Measurements from ENCODE around the gene CHRNA1.

The CHRNA1 gene

GRCh38 chr2:174759381-174760065, 4.7 kb downstream of the CHRNA1 start:
- no peak for DNase-seq

DNA sequence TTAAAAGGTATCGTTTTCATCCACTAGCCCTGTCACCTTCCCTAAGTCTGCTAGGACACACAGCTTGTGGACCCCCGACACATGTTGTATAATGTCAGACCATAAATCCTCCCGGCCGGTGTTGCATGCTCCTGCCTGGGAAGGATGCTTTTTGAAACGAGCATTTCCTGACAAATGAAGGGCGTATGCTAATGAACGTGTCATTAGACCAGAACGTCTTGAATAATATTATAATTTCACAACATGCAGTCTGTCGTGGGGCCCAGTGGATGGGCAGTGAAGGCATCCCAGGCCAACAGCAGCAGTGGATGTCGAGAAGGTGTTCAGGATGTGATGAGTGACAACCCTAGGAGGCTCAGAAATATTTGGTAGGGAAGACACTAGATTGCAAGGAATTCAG, 7.5 kb downstream of the CHRNA1 start:
- no peak for DNase-seq

DNA sequence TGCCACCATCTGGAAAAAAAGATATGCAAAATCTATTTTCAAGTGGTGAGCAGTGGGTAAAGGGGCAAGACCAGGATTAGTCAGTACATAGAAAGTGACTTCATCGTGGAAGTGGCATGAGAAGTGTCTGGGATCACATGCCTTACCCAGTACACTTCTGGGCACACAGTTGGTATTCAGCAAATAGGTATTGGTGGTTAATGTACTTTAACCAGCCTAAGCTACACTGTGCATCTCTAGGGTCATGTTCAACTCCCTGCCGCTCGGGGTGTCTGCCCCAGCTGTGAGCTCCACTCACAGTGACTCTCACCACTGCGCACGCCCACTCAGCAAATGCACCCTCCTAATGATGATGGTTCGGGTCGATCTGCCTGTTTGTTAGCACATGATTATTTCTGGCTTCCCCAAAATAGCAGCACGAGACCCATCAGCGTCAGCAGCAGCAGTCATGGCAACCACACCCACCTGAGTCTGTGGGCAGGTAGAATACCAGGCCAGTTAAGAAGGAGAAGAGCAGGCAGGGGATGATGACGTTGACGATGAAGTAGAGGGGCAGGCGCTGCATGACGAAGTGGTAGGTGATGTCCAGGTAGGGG, 11.1 kb downstream of the CHRNA1 start:
- peak; percentile 64 for DNase-seq

GRCh38 chr2:174752403-174753037, 11.8 kb downstream of the CHRNA1 start:
- DNase-seq: peak; percentile 53

DNA sequence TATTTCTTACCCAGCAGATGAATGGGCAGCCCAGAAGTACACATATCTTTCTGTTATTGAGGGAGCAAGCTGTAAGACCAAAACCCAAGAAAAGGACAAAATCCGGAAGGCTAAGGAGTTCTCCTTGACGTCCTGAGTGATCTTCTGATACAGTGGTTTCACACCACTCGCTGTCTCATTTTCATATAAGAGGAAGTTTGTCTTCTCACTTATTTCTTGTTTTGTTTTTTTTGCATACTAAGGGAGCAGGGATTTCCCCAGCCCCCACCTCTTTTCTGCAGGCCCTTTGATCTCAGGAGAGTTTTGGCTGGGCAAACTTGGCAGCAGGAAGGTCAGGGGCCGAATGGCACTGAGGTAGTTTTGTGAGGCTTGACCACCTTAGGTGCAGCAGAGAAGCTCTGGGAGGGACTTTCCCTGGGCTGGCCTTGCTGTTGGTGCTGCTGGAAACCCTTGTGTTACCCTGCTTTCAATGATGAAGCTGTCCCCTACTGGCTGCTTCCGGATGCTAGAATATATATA, 13.3 kb downstream of the CHRNA1 start:
- peak; percentile 71 for DNase-seq

DNA sequence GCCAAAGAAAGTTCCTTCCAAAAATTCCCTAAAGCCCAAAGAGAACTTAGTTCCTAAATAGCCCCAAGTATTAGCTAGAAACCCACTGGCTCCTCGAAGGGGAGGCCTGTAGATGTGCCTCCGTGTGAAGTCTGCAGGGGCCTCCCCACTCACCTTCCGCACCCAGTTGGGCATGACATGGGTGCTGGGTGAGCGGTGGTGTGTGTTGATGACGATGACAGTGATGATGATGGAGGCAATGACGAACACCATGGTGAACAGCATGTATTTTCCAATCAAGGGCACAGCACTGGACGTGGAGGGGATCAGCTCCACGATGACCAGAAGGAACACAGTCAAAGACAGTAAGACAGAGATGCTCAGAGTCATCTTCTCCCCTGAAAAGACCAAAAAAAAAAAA, 14.5 kb downstream of the CHRNA1 start:
- DNase-seq: no peak

- peak; percentile 80 for DNase-seq
These were observed 15.3 kb downstream of the CHRNA1 start for GRCh38 chr2:174748948-174749347.

DNA sequence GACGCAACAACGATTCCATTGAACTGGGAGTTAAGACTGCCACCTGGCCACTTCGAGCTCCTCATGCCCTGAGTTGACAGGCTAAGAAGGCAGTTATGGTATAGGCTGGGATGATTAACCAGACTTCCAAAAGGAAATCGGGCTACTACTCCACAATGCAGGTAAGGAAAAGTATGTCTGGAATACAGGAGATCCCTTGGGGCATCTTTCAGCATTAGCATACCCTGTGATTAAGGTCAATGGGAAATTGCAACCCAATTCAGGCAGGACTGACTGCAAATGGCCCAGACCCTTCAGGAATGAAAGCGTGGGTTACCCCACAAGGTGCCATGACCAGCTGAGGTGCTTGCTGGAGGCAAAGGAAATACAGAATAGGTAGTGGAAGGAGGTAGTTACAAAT, 19.1 kb downstream of the CHRNA1 start:
- DNase-seq: no peak

DNA sequence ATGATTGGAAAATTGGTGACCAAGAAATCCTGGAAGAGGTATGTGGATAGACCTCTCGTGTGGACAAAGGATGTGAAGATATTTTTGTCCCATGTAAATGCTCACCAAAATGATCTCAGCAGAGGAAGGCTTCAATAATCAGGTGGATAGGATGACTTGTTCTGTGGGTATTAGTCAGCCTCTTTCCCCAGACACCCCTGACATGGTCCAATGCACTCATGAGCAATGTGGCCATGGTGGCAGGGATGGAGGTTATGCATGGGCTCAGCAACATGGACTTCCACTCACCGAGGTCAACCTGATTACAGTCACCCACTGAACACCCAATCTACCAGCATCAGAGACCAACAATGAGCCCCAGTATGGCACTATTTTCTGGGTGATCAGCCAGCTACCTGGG, 20.2 kb downstream of the CHRNA1 start:
- DNase-seq: no peak

GRCh38 chr2:174740721-174741120, 23.6 kb downstream of the CHRNA1 start:
- DNase-seq: no peak

DNA sequence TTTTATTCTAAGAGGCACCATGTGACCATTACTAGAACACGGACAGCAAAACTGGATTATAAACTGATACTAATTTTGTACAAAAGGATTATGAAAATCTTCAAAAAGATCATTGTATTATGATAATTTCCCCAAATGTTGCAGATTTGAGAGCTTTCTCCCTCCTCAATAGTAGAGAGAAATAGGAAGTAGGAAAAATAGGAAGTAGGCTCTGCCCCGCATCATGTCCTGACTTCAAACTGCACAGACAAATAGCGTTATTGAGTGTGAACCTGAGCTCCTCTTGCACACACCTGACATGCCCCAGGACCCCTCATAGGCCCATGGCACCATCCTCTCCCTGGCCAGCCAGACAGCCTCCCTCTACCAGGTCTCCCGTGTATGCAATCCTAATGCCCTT, 25.4 kb downstream of the CHRNA1 start:
- DNase-seq: no peak

GRCh38 chr2:174731546-174731945, 32.7 kb downstream of the CHRNA1 start:
- DNase-seq: no peak

- no peak for DNase-seq
These were observed 33.6 kb downstream of the CHRNA1 start for GRCh38 chr2:174730698-174731018.

DNA sequence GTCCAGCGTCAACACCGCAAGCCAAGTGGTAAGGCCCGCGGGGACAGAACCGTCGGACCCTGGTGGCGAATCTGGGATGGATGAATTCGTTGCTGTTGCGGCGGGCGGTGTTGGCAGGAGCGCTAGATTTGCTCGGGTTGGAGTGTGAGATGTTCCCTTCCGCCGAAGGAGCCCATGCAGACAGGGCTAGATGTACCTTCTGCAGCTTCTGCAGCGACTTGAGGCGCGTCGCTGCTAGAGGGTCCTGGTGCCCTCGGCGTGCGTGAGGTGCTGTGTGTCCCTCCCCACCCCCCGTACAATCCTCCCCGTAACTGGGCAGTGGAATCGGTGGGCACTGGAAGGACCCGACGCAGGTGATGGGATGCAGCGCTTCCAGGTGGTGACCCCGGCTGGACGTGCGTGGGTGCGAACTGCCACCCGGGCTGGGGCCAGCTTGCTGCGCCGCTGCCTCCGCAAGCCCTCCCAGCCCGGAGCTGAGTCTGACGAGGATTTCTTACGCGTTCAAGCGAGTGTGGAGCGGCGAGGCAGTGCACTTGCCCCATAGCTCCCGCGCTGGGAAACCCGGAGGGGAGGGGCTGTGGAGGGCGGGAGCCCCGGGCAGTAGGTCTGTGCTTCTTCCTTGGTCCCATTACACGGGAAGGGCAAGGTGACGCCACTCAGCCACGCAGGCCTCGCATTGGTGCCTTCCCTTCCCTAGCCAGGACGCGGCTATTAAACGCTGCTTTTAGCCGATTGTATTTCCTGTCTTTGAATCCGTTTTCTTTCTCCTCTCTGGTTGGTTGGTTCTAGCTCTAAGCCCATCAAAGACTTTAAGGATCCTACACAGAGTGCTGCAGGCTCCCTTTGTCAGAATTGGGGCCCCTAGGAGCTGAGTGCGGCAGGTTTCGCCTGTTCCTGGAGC, 34.2 kb downstream of the CHRNA1 start:
- DNase-seq: peak; percentile 44

DNA sequence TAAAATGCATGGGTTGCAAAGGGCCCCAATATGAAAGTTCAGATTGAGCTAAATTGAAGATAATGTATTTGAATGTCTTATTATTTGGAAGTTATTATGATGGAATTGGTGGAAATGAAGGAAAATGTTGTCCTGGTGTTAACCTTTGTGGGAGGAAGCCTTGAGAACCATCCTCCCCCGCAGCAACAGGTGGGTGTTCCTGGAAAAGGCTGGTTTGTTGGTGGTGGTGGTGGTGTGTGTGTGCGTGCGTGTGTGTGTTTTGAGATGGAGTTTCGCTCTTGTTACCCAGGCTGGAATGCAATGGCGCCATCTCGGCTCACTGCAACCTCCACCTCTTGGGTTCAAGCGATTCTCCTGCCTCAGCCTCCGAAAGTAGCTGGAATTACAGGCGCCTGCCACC, 36.2 kb downstream of the CHRNA1 start:
- no peak for DNase-seq

DNA sequence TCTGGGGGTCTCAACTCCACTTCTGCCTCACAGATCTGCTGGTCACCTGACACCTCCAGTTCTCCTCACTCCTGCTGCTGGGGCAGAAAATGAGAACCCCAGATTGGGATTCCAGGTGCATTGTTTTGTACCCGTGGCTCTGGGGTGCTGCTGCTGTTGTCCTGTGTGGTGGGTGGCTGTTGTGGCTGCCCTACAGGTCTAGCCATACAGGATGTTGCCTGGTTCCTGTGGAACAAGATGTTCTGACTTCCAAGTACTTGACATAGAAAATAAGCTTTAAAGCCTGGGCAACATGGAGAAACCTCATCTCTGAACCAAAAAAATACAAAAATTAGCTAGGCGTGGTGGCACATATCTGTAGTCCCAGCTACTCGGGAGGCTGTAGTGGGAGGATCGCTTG, 38.1 kb downstream of the CHRNA1 start:
- no peak for DNase-seq

DNA sequence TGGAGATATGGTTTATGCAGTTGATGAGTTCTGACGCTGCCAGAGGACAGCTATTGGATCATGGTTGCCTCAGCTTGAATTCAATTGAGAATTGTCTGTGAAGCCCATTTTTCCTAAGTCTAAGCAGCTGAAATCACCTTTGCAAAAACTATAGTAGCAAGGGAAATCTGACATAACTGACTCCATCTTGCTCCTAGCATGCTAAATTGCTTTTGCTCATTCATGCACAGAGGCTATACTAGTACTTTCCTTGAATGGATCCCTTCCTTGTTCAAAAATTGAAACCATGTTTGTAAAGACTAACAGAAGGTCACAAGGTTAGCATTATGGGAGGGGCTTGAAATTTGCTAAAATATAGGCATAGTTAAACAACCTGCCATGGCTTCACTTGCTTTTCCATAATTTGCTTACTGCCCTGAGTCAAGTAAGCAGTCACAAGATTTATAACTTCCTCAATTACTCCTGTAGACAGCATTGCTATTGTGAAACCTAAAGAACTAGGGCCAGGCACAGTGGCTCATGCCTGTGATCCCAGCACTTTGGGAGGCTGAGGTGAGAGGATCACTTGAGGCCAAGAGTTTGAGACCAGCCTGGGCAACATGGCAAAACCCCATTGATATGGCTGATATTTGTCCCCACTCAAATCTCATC, 41.2 kb downstream of the CHRNA1 start:
- DNase-seq: no peak

GRCh38 chr2:174719016-174719415, 45.3 kb downstream of the CHRNA1 start:
- no peak for DNase-seq

DNA sequence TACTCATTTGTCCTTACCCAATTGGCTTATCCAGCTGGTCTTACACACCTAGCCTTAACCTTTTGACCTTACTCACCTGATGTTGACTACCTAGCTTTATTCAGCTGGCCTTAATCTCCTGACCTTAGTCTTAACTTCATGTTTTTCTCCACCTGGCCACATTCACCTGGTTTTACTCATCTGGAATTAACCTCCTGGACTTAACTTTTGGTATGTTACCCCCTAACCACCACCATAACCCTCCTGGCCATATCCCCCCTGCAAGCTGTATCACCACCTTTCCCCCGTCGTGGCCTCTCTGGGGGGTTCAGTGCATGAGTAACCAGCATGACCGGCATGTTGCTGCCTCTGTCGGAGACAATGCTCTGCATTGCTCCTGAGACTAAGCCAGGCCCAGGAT, 45.7 kb downstream of the CHRNA1 start:
- no peak for DNase-seq

DNA sequence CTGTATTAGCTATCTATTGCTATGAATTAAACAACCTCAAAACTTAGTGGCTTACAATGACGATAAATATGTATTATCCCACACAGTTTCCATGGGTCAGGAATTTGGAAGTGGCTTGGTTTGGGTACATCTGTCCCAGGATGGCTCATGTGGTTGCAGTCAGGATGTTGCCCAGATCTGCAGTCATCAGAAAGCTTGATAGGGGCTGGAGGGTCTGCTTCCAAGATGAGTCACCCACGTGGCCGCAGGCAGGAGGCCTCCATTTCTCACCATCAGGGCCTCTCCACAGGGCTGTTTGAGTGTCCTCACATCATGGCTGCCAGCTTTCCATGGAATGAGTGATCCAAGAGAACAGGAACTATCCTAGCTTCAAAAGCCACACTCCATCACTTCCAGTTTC, 46.4 kb downstream of the CHRNA1 start:
- DNase-seq: no peak

- peak; percentile 44 for DNase-seq
These were observed 47.0 kb downstream of the CHRNA1 start for GRCh38 chr2:174717273-174717672.

DNA sequence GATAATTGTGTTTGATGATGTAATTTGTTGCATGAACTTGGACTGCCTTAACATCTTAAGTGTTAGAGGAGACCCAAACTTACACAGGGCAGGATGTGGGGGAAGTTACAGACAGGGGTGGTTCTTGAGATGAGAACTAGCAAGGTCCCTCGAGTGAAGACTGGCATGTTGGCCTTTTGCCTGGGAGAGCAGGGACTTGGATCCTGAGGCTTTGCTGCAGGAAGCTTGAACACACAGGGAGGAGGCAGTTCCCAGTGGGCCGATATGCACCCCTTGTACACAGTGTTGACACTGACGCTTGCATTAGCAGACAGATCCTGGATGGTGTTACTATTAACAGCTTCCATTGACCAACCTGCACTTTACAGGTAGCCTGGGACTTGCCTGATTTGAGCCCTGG, 47.5 kb downstream of the CHRNA1 start:
- peak; percentile 5 for DNase-seq

- no peak for DNase-seq
These were observed 50.6 kb downstream of the CHRNA1 start for GRCh38 chr2:174713686-174714085.

All from CD4-positive, alpha-beta T cell treated with Interleukin-17A for 1 hour (primary cell).